GM19193 (cell line): ENCODE data around the gene VIPR2.

Source experiments
- POLR2A ChIP-seq: IDR thresholded peaks from 4 replicates; pipeline ENCODE4 v1.6.1; 2011; ENCODE audit not compliant: insufficient read depth, insufficient read length; ENCODE audit errors: extremely low read depth

The VIPR2 gene

DNA sequence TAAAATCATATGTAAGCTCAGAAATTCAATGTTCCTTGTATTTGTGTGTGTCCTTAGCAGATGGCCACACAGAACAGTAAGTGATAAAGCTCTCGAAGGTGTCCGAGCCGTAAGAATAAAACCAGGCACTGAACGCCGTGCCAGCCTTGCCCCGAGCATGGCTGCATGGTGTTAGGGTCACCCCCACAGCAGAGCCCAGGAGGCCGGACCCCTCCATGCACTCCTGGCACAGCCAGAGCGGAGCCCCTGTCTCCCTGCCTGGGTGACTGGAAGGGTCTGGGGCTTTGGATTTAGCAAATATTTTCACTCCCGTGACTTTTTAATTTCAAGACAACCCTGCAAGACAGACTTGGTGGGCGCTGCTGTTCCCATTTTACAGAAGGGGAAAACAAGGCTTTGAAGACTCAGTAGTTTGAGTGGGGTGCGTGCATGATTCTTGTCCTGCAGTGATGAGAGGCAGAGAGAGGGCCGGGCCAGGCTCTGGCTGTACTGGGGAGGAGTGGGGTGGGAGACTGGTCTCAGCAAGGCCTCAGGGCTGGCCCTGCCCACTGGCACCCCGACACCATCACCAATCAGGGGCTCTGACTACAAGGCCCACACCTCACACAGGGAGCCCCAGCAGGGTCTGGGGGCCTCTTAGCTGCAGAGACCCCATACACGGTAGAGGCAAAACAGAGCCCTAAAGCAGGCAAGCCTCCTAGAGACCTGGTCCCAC, 39.4 kb downstream of the VIPR2 start:
- no peak for TF ChIP-seq POLR2A

DNA sequence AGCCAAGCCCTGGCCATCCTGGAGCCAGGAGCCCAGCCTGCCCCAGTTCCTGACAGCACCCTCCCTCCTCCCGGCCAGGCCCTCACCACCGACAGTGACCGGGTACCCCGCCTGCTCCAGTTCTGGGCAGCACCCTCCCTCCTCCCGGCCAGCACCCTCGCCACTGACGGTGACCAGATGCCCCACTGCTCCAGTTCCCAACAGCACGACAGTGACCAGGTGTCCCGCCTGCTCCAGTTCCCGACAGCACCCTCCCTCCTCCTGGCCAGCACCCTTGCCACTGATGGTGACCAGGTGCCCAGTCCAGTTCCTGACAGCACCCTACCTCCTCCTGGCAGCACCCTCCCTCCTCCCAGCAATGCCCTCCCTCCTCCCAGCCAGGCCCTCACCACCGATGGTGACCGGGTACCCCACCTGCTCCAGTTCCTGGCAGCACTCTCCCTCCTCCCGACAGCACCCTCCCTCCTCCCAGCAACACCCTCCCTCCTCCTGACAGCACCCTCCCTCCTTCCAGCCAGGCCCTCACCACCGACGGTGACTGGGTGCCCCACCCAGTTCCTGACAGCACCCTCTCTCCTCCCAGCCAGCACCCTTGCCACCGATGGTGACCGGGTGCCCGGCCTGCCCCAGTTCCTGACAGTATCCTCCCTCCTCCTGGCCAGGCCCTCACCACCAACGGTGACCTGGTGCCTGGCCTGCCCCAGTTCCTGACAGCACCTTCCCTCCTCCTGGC, 40.3 kb downstream of the VIPR2 start:
- TF ChIP-seq POLR2A: no peak

DNA sequence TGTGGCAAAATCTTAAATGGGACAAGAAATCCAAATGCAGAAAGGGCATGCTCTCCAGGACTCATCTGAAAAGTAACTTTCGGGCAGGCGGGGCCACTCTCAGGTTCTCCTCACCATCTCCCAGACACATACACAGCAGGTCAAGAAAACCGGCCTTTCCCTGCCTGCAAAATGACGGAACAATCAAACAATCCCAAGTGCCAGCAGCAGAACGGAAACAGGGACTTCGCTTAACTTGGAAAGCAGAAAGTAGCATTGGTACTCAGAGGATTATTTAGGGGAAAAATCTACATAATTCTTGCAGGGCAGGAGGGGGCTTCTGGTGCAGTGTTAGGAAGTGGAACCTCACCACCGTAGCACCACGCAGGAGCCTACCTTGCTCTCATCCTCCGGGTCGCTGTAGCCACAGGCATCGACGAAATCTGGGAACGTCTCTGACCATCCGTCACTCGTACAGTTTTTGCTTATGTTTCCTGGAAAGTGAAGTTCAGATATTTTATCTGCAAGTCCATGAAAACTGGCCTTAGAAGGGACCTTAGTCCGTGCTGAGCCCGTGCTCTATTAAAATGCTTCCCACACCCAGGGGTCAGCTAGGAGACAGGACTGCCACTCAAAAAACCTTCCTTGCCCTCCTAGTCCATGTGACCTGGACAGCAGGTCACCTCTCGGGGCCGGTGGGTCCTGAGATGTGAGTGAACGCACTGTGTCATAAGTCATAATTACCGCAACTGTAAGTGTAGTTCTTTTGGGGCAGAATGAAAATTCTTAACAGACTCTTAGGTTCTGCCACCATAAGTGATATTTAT, 41.1 kb downstream of the VIPR2 start:
- TF ChIP-seq POLR2A: no peak

DNA sequence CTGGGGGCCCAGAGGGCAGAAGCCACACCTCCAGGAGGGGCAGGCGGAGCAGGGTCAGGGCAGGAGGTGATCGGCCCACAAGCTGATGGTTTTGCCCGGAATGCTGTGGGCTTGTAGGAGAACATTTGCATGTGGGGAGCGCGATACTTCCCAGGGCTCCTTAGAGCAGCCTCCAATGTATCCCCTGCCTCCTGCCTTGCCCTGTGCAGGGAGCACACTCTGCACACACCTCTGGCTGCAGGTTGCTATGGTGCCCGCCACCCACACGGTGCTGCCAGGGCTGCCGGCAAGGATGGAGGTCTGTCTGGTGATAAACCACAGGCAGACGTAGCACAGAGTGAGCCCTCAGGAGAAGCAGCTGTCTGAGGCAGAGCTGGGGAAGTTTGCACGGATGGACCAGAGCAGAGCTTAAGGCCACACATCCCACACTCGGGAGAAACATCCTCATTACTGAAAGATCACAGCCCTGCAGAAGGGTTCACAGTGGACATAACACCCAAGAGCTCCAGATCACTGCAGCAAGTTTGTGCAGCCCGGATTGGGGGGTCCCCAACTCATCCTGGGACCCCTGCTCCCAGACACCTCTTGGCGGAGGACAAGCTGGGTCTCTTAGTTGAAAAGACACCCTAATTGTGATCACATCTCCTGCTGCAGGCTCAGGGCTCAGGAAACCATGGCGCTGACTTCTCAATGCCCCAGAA, 41.8 kb downstream of the VIPR2 start:
- no peak for TF ChIP-seq POLR2A

DNA sequence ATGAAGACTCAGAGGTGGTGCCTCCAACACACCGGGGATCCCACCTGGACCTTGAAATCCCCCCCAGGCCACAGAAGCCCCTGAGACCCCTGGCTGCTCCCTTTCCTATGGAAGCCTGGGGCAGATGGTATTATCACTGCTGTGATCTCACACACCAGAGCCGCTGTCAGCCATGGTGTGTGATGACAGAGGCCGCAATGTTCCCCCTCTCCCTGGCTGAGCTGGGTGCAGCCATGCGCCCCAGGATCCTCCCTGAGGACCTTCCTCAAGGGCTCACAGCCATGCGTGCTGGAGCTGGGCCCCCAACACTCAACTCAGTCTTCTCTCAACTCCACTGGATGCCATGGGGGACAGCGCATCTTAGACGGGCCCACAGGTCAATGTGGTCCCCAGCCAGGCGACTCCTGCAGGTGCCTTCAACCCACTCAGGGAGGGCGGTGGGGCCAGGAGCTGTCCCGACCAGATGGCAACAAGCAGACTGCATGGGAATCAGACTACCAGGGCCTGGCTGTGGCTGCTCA, 44.9 kb downstream of the VIPR2 start:
- no peak for TF ChIP-seq POLR2A

DNA sequence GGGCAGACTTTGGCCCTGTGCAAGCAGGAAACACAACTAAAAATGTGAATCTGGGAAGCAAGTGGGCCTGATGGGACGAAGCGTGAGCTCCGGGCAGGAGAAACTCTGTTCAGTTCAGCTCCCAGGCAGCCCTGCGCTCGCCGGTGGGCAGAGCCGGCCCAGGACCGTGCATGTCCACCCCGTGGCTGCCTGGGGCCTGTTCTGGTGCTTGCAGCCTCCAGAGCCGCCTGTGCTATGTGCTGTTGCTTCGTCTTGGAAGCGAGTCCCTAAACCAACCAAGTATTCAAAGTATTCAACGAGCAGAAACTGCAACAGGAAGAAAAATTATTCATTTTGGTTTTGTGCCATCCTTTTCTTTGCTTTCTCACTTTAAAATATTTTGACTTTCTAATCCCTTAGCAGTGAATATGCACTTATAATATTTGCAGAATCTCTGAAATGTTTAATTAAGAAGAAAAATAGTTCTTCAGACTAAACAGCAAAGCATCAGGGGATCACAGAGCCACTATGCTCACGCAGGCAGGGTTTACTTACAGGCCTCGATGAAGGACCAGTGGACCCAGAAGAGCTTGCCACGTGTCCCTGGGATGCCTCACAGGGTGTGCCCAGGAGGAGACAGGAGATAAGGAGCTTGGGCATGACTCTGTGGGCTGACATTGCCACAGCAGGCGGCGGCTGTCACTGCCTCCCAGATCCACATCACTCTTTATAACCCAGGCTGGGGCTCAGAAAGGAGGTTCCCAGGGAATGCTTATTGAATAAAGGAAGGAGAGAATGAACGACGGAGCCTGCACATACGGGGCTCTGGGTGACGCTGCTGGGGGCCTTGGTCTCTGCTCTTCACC, 45.6 kb downstream of the VIPR2 start:
- TF ChIP-seq POLR2A: no peak

DNA sequence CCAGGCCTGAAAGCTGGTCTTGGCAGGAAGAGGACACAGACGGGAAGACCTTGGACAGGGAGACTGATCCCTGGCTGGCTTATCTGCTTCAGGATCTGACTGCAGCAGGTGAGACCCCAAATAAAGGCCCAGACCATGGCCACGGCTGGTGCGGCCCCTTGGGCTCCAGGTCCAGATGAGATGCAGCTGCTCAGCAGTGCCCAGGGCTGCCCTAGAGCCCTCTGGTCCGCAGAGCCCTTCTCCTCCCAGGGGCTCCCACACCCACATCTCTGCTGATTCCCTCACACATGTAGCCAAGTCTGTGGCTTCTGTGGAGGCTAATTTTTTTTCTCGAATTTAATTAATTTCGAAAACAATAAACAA, 46.3 kb downstream of the VIPR2 start:
- TF ChIP-seq POLR2A: no peak

DNA sequence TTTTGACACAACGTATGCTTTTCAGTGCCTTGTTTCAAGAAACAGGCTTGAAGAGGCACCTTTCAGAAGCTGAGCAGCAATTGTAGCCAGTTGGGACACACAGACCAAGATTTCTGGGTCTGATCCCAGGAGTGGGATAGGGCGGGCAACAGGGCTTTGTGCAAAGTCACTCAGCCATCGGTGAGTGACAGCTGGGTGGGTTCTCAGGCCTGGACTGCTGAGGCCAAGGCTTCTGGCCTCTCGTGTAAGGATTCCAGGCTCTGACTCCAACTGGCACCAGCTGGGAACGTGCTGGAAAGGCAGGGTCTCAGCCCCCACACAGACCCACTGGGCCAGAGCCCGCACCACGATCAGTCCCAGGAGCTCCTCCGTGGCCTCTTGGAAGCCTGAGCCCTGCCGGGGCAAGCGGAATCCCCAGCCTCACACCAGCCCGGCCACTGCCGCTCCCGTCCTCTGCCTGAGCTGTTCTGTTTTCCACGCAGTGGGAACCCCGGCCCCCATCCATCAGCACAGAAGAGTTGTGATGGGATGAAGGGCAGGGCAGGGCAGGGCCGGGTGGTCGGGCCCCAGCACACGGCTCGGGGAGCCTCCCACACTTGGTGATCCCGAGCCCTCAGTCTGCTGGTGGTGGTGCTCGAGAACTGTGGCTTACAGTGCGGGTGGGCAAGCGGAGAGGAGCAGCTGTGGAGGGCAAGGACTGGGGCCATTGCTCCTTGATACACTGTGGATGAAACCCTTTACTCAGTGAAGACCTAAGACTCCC, 46.8 kb downstream of the VIPR2 start:
- TF ChIP-seq POLR2A: no peak

DNA sequence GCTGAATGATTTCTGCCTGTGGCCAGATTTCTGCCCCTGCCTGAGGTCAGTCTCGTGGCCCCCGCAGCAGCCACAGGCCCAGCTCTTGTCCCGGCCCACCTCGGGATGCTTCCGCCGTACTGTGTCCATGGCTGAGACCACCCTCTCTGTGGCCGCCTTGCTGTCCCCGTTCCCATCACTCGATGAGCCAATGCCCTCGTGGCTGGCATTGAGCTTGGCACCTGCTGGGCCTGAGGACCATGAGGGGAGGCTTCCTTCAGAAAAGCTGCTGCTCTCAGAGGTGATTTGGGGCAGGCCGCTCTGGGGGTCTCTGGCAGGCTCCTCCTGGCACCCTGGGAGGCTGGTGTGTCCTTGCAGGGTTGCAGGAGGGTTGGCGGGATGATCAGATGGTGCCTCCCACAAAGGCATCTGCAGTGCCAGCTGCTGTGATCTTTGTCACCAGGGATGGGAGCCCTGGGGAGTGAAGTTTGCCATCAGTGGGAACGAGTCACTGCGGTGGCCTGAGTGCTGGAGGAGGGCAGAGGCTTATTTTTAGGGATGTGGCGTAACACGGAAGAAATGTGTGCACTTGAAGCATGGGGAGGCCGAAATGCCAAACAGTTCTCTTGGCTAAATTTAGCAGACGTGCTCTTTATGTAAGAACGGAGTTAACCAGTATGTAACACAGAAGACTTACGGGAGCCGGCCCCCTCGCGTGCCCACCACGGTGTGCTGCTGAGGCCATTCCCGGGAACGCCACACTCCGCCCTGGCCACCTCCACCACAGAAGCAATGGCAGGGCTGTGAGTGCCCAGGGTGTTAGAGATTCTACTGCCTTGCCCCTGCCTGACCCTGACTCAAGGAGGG, 47.7 kb downstream of the VIPR2 start:
- no peak for TF ChIP-seq POLR2A

DNA sequence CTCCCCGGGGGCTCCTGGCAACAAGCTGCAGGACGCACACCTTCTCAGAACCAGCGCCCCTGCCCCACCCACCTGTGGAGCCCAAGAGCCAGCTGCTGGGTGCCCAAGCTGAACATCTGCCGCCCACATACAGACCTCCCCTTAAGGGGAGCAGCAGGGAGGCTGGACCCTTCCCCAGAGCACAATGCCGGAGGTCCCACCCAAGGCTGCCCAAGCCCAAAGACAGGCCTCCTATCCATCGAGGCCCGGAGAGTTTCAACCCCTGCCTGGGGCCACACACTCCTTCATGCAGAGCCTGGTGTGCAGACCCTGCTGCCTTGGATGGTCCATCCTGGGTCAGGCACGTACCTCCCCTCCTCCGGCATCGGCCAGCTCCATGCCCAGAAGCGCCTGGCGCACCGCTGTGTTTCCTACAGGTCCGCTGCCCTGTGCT, 48.7 kb downstream of the VIPR2 start:
- TF ChIP-seq POLR2A: no peak

DNA sequence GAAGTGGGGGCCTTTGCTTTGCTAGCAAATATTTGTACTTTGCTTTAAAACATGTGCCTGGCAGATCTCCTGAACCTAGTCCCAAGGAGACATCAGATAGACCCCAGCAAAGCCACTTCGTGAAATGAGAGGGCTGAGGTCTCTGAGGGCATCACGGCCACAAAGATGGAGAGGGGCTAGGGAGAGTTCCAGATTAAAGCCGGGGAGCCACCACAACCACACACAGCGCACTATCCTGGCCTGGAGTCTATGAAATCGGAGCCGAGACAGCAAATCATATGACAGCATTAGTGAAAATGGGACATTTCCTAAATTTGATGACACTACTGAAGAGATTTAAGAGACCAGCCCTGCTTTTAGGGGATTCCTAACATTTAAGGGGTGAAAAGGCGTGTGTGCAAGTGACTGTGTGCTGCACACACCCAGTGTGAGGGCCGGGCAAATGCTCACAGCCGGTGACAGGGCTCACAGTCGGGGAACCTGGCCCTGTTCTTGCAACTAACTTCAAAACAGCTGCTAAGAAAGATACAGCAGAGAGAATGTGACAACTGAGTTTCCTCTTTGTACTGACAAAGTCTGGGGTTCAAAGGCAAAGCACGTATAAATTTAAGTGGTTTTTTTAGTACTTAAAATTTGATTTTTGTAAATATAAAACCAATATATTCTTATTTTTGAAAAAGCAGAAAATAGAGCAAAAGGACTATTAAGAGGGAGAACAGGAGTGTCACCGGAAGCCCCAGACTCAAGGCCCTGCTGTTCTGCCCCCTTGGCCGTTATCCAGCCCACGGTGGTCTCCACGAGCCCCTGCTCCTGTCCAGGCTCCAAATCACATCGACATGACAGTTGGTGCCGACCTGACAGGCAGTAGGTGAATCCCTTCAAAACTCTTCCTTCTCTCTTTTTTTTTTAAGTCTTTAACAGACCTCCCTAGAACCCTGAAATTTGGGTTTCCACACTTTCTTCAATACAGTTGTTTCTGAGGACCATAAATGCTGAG, 49.5 kb downstream of the VIPR2 start:
- no peak for TF ChIP-seq POLR2A

DNA sequence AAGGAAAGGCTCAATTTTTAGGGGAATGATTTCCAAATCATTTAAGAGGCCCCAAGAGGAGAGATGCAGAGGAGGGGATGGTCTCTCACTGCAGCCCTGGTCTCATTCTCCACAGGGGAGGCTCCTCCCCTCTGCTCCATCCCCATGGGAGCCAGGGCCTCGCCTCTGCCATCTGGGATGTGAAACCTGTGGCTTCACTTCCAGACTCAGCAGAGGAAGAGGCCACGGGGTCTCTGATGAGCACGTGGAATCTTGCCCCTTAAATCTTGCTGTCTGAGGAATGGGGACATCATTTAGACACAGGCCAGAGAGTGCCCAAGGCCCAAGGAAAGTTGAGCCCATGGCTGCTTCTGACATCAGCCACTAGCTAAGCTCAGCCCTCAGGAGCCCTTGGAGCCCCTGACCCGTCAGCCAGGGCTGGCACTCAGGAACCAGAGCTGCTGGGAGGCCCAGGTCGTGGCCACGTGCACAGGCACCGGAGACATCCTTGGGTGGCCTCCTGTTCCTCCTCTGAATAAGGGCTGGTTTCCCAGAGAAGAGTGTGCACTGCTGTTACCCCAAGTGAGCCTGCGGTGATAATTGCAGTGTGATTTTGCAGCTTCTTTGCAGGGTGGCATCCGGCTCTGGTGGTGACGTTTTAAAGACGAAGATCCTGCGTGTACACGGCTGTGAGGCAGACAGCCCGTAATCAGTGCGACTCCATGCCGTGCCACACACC, 50.5 kb downstream of the VIPR2 start:
- no peak for TF ChIP-seq POLR2A
